ENCODE measurements around the gene STUB1. TPM values are rescaled to one million over a fixed set of nuclear protein-coding genes. Genes with fewer than 3 reads are reported as not detected.

The STUB1 gene
- total RNA-seq, 2 donors from 2014 or later: 135 to 186 TPM

GRCh38 chr16:634051-634670, 46.0 kb upstream of the STUB1 start:
- Histone ChIP-seq H3K36me3 (peaks cover 6% of the 10 kb centered on the region), H3K4me1 (peaks cover 0 to 51% of the 10 kb centered on the region in 2 donors), H3K9me3 (no peaks in the 10 kb centered on the region), H3K4me3 (no peak overlapping the region), H3K27ac (no peak overlapping the region), H3K27me3 (no peaks in the 10 kb centered on the region)
- no peak for TF ChIP-seq CTCF (IDR thresholded peaks at IDR 0.05)
- no peak for DNase-seq (ENCODE audit: low spot score)

GRCh38 chr16:634996-635395, 45.2 kb upstream of the STUB1 start:
- H3K36me3 ChIP-seq: peaks cover 6% of the 10 kb centered on the region
- peak overlapping the region in 1 of 2 donors; percentile 85 for H3K4me3 ChIP-seq
- no peaks in the 10 kb centered on the region for H3K9me3 ChIP-seq
- TF ChIP-seq CTCF (IDR thresholded peaks at IDR 0.05): no peak
- no peaks in the 10 kb centered on the region for H3K27me3 ChIP-seq
- peaks cover 0 to 43% of the 10 kb centered on the region in 2 donors for H3K4me1 ChIP-seq
- no peak overlapping the region for H3K27ac ChIP-seq
- DNase-seq (ENCODE audit: low spot score): no peak

- H3K27me3 ChIP-seq: no peaks in the 10 kb centered on the region
- peak overlapping the region; percentile 99 for H3K27ac ChIP-seq
- H3K4me1 ChIP-seq: peaks cover 0 to 36% of the 10 kb centered on the region in 2 donors
- TF ChIP-seq CTCF (IDR thresholded peaks at IDR 0.05): no peak
- H3K36me3 ChIP-seq: peaks cover 6% of the 10 kb centered on the region
- H3K9me3 ChIP-seq: no peaks in the 10 kb centered on the region
- DNase-seq (ENCODE audit: low spot score): no peak
- peak overlapping the region; percentile 82 to 85 for H3K4me3 ChIP-seq
Observed at GRCh38 chr16:635573-636205, 44.5 kb upstream of the STUB1 start.

- H3K4me1 ChIP-seq: peaks cover 0 to 35% of the 10 kb centered on the region in 2 donors
- peak within 1 kb of the TSS; percentile 82 to 85 for H3K4me3 ChIP-seq
- H3K27ac ChIP-seq: peak within 1 kb of the TSS; percentile 99
- no peaks in the 10 kb centered on the region for H3K9me3 ChIP-seq
- DNase-seq (ENCODE audit: low spot score): peak; percentile 96
- TF ChIP-seq CTCF (IDR thresholded peaks at IDR 0.05): no peak
- H3K27me3 ChIP-seq: no peaks in the 10 kb centered on the region
- peaks cover 6% of the 10 kb centered on the region for H3K36me3 ChIP-seq
Observed at GRCh38 chr16:636206-637080, 43.8 kb upstream of the STUB1 start, which contains the start of gene METTL26. TSS of gene METTL26 (minus strand) at chr16:636305. CDS start at chr16:636290, 15 bp downstream.

- peak overlapping the region; percentile 99 for H3K27ac ChIP-seq
- H3K4me1 ChIP-seq: peaks cover 0 to 36% of the 10 kb centered on the region in 2 donors
- no peaks in the 10 kb centered on the region for H3K9me3 ChIP-seq
- no peaks in the 10 kb centered on the region for H3K27me3 ChIP-seq
- H3K36me3 ChIP-seq: peaks cover 6% of the 10 kb centered on the region
- peak overlapping the region; percentile 82 to 85 for H3K4me3 ChIP-seq
- peak; percentile 89 for DNase-seq (ENCODE audit: low spot score)
- no peak for TF ChIP-seq CTCF (IDR thresholded peaks at IDR 0.05)
Observed at GRCh38 chr16:637081-638018, 42.9 kb upstream of the STUB1 start.

All from right atrium auricular region (tissue), 2 donors.